ENCODE results near the gene SURF4.
"Not testable (repeated sequence)": the region's sequence is repeated elsewhere in the genome, so short reads cannot be mapped to it uniquely, and the experiment has no call there.

The SURF4 gene

DNA sequence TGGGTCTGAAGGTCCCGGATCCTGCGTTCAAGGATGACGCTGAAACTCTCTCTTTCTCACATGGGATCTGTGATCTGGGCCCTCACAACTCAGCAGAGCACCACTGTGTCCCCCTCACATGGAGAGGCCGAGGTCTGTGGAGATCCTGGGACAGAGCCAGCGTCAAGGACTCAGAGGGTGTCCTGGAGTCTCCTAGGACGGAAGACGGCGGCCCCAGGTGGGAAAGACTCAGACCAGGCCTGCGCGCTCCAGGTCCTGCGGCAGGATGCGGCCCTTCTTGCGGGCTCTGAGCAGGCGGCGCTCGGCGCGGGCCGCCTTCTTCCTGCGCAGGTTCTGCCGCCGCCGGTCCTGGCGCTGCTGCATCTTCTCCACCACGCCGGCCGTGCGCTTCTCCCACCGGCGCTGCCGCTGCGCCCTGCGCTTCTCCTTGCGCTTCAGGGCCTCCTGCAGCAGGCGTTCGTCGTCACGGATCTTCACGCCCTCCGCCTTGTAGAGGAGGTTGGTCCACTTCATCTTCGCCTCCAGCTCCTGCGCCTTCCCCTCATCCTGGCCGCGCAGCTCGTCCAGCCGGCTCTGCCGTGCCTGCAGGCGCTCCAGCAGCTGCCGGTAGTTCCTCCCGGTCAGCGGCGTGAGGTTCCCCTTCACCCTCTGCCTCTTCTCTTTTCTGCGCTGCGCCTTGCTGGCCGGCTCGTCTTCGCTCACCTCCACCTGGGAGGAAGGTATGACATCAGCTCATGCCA, 44.0 kb downstream of the SURF4 start:
- DNase-seq, result no peak

DNA sequence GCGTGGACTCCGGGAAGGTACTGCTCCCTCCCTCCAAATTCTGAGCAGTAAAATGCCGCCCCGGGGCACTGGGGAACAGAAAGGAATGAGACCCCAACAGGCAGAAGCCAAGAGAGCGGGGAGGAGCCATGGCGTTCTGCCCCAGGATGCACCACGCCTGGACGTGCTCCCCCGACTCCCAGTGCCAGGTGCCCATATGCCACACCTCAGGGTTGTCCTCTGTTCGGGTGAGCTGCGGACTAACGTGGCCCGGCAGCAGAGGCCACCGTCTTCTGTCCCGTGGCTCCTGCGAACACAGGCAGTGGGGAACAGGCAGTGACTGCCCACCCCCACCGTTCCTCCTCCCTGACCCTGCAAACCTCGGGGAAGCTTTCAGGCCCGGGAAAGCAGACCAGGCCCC, 44.6 kb downstream of the SURF4 start:
- no peak for DNase-seq

DNA sequence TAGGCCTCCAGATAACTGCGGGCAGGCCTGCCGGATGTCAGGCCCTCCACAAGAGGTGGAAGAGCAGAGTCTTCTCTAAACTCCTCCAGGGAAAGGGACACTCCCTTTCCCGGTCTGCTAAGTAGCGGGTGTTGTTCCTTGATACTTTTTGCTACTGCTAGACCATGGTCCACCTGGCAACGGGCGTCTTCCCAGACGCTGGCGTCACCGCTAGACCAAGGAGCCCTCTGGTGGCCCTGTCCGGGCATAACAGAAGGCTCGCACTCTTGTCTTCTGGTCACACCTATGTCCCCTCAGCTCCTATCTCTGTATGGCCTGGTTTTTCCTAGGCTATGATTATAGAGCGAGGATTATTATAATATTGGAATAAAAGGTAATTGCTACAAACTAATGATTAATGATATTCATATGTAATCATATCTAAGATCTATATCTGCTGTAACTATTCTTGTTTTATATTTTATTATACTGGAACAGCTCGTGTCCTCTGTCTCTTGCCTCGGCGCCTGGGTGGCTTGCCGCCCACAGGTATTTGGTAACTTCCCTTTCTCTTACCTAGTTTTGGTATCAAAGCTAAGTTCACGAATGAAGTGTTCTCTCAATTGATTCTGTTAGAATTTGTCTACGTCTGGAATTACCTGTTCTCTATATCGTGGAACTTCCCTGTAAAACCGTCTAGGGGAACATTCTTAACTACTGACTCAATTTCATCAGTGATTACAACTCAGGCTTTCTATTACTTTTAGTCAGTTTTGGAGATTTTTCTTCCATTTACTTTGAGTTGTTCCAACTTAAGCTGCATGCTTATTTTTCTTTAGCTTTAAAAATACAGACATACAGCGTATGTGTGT, 46.3 kb downstream of the SURF4 start:
- not testable (repeated sequence) for DNase-seq

DNA sequence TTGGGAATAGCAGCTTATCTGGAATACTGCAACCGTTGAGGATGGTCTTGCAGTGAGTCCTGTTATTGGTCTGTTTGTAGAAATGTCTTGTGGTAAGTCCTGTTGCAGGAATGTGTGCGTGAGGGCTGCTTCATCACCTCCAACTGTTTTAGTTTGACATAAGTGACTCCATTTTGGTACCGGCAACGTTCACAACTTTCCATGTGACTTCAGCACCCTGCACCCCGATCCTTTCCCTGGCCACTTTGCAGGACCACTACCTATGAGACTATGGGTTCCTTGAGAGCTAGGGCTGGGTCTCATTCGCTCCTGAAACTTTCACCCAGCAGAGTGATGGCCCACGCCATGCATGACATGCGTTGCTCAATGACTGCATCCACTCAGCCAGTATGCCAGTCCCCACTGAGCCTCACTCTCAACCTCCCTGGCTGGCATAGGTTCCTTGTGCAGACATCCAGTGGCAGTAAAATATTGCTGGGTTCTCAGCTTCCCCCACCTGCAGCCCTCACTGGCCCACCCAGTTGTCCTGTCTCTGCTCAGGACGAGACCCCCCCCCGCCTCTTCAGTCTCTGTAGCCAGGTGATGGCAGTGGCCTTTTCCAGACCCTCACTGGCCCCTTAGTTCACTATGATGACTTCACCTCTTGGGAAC, 47.9 kb downstream of the SURF4 start:
- DNase-seq, result no peak

DNA sequence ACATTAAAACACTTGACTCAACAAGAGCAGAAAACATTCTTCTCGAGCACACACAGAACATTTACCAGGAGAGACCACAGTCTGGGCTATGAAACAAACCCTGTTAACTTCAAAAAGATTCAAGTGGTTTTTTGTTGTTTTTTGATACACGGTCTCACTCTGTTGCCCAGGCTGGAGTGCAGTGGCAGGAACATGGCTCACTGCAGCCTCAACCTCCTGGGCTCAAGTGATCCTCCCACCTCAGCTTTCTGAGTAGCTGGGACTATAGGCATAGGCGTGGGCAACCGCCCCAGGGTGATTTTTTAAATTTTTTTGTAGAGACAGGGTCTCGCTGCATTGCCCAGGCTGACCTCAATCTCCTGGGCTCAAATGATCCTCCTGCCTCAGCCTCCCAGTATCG, 48.8 kb downstream of the SURF4 start:
- DNase-seq, result not testable (repeated sequence)

DNA sequence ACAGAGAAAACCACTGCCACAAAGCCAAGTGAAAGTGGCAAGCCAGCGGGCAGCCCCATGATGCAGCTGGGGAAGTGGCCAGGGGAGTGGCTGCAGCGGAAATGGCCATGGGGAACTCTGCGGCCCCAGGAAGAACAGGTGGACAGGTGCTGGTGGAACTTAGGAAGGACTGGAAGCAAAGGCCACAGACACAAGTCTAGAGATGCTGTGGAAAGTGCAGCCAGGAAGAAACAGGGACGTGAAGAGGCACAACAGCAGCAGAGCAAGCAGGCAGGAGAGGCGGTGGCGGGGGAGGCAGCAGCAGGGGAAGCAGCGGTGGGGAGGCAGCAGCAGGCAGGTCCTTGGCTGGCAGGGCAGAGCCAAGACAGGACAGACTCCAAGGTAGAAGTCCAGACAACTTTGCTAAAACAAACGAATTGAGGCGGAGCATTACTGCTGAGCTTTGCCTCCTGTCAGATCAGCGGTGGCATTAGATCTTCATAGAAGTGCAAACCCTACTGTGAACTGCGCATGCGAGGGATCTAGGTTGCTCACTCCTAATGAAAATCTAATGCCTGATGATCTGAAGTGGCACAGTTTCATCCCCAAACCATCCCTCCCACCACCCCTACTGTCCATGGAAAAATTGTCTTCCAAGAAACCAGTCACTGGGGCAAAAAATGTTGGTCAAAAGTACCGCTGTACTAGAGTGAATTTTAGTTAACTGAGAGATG, 51.7 kb downstream of the SURF4 start:
- no peak for DNase-seq

DNA sequence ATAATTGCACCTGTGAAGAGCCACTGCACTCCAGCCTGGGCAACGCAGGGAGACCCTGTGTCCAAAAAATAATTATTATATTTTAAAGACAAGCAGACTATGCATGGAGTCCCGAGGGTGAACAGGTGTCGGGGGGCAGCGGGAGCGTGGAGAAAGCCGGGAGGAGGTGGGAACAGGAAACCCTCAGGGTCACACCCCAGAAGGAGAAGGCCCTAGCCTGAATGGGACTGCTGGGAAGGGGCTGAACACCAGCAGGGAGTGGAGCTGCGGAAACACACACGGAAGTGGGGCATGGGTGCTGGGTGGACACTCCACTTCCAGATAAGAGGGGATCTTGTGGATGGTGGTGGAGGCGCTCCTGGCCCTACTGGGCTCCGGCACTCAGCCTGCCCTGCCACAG, 52.6 kb downstream of the SURF4 start:
- no peak for DNase-seq

DNA sequence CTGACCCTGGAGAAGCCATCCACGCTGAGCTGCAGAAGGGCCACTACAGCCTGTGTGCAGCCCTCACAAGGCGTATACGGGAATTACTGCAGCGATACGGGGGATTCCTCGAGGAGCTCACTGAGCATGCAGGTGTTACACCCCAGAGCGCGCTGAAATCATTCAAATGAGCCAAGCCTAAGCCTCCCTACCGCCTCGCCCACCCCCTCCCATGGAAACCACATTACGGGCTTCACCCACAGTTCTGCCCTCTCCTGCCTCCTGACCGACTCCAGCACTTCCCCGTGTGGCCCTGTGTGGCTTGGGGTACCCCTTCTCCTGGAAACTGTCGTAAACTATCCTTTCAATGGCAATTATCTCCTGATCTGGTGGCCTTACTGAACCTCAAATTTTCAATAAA, 53.2 kb downstream of the SURF4 start:
- DNase-seq, result no peak

DNA sequence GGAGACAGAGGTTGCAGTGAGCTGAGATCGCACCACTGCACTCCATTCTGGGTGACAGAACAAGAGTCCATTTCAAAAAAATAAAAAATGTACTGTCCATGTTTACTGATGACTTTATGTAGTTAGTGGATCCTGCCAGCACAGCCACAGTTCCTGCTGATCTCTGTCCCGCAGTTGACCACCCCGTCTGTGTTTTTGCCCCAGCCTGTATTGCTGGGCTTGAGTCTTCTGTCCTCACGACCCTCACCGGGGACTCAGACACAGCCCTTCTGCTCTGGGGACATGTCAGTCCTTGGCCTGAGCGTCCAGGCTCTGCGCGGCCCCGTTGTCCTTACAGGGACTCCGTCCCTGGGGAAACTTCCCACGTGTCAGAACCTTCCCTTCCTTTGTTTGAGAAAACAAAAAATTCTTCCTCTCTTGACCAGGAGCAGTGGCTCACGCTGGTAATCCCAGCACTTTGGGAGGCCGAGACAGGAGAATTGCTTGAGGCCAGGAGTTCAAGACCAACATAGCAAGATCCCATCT, 54.4 kb downstream of the SURF4 start:
- no peak for DNase-seq

DNA sequence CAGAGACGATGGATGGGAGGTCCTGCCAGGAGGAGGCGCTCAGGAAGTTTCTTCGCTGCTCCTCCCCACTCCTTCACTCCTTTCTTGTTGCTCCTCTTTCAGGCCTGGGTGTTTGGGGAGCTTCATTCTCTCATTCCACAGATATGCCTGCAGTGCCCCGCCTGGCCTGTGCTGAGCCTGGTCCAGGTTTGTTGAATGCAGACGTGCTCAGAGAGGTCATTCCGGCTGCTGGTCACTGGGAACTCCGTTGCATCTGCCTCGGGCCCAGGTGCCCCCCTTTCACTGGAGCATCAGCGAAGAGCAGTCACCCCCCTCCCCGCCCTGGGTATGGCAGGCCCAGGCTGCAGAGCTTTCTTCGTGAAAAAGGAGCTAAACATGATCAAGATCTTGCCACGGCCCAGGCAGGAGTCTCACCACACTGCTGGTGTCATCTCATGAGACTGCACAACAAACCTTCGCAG, 55.4 kb downstream of the SURF4 start:
- DNase-seq, result no peak

DNA sequence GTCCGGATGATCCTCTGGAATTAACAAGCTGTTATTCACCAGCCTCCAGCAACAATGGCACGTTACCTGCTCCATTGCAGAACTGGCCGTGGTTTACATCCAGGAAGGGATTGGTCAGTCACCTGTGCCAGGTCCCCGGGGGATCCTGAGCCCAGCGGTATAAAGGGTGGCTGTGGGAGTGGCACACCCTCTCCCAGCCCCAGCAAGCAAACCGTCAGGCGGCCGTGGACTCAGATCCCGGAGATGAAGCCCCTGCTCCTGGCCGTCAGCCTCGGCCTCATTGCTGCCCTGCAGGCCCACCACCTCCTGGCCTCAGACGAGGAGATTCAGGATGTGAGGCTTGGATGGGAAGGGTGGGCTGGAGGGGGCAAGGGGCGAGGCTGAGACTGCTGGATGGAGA, 58.3 kb downstream of the SURF4 start:
- not testable (repeated sequence) for DNase-seq

DNA sequence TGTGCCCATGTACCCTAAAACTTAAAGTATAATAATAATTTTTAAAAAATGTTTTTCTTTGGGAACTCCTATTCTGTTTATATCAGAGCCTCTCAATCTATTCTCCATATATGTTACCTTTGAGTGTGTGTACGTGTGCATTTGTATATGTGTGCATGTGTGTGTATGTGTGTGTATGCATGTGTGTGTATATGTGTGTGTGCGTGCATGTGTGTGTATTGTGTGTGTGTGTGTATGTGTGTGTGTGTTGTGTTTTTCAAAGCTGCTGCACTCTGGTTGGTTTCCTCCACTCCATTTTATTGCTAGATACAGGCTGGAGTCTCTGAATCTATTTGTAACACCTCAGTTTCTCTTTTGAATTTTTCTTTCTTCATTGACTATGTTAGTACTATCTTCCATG, 59.9 kb downstream of the SURF4 start:
- no peak for DNase-seq

Data from KG1 (cell line).